HFF-Myc (cell line): ENCODE data around the gene SMARCAL1.

ENCODE experiments used
- DNase-seq: peaks from one replicate; pipeline ENCODE4 v3.0.0-alpha.2; 2011; ENCODE audit warnings: low read depth; ENCODE audit errors: extremely low read depth
- H3K4me3 ChIP-seq: replicated peaks from 2 replicates; pipeline ENCODE4 v1.5.1; 2011; ENCODE audit warnings: low read depth, mild to moderate bottlenecking, control low read depth, low read length
- TF ChIP-seq, protein P1 (sequence below): IDR thresholded peaks from 2 replicates; pipeline ENCODE4 v1.5.1; 2012; ENCODE audit warnings: mild to moderate bottlenecking, low read depth, low read length, control low read depth; ENCODE audit errors: missing control alignments

The SMARCAL1 gene

GRCh38 chr2:216426938-216427337, 14.7 kb downstream of the SMARCAL1 start:
- no peak overlapping the region for H3K4me3 ChIP-seq
- TF ChIP-seq, protein P1, sequence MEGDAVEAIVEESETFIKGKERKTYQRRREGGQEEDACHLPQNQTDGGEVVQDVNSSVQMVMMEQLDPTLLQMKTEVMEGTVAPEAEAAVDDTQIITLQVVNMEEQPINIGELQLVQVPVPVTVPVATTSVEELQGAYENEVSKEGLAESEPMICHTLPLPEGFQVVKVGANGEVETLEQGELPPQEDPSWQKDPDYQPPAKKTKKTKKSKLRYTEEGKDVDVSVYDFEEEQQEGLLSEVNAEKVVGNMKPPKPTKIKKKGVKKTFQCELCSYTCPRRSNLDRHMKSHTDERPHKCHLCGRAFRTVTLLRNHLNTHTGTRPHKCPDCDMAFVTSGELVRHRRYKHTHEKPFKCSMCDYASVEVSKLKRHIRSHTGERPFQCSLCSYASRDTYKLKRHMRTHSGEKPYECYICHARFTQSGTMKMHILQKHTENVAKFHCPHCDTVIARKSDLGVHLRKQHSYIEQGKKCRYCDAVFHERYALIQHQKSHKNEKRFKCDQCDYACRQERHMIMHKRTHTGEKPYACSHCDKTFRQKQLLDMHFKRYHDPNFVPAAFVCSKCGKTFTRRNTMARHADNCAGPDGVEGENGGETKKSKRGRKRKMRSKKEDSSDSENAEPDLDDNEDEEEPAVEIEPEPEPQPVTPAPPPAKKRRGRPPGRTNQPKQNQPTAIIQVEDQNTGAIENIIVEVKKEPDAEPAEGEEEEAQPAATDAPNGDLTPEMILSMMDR, result no peak
- DNase-seq, result no peak

- TF ChIP-seq, protein P1, result no peak
- no peak for DNase-seq
- no peak overlapping the region for H3K4me3 ChIP-seq
Observed at GRCh38 chr2:216428618-216429350, 16.5 kb downstream of the SMARCAL1 start.

GRCh38 chr2:216429428-216429827, 17.1 kb downstream of the SMARCAL1 start:
- no peak overlapping the region for H3K4me3 ChIP-seq
- no peak for DNase-seq
- TF ChIP-seq, protein P1, result no peak

GRCh38 chr2:216430811-216431530, 18.7 kb downstream of the SMARCAL1 start:
- no peak for DNase-seq
- no peak overlapping the region for H3K4me3 ChIP-seq
- TF ChIP-seq, protein P1, result no peak

DNA sequence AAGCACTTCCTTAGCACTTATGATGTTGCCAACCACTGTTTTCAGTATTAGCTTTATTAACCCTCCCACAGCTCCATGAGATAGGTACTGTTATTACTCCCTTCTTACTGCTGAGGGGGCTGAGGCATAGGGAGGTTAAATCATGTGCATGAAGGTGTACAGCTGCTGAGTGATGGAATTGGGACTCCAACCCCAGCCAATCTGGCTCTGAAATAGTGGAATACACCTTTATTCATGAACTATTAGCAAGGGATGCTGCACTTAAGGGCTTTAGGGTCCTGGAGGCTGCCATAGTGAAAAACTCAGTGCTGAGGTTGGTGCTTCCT, 19.2 kb downstream of the SMARCAL1 start:
- no peak for DNase-seq
- TF ChIP-seq, protein P1, result no peak
- H3K4me3 ChIP-seq, result no peak overlapping the region

DNA sequence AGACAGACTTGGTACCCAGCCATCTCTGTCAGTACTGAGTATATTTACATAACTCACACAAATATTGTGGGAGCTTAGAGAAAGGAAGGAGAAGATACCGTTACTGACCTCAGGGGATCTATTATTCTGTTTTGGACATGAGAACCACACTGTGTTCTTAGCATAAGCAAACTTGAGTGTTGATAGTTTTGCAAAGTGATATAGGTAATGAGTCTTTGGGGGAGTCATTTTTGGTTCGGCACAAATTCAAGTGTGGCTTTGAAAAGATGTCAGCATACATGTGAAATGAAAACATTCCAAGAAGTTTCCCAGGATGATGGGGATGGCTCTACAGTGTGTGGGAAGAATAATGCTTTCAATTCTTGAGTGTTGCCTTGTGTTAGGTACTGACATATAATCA, 24.1 kb downstream of the SMARCAL1 start:
- no peak overlapping the region for H3K4me3 ChIP-seq
- DNase-seq, result no peak
- TF ChIP-seq, protein P1, result no peak
